Right cardiac atrium (tissue), 5 donors: ENCODE data around the gene DIAPH1. TPM values are rescaled to one million over a fixed set of nuclear protein-coding genes. Genes with fewer than 3 reads are reported as not detected.

Source experiments
- ATAC-seq, 2 donors: fragments of 200-7000 bp; cut with Tn5 transposase; one replicate each; pipeline versions ENCODE4 v1.8.0 to v1.9.1; 2020; ENCODE audit warnings: moderate library complexity in 2 of 2, mild to moderate bottlenecking in 1 of 2
- DNase-seq, 3 donors: peaks; one replicate each; pipeline ENCODE4 v3.0.0-alpha.2; 2020
- H3K27ac ChIP-seq: one replicate; pipeline ENCODE4 v1.5.1; 2013; ENCODE audit warnings: mild to moderate bottlenecking, low read length, control low read depth, moderate library complexity
- H3K27me3 ChIP-seq: one replicate; pipeline ENCODE4 v1.6.1; 2013; ENCODE audit not compliant: control insufficient read depth, insufficient read depth
- H3K4me1 ChIP-seq: one replicate; pipeline ENCODE4 v1.6.1; 2013; ENCODE audit warnings: low read length; ENCODE audit not compliant: control insufficient read depth, insufficient read depth
- H3K4me3 ChIP-seq: one replicate; pipeline ENCODE4 v1.5.1; 2013; ENCODE audit warnings: low read length, control low read depth
- H3K9me3 ChIP-seq: one replicate; pipeline ENCODE4 v1.6.1; 2013; ENCODE audit warnings: low read length; ENCODE audit not compliant: control insufficient read depth
- WGBS: extraction: QIAGEN DNeasy Blood & Tissue Kit; methylation state at CpG from one replicate; pipeline ENCODE4 v1.1.7; 2013; 5-methylcytosine and 5-hydroxymethylcytosine counted together
- intact Hi-C, 4 donors: fragments of 100-400 bp; cut with DNase I; formaldehyde crosslinking; loops; one replicate each; pipeline versions ENCODE4 v1.11.0 to v1.14.0; 2022 to 2023
- polyA plus RNA-seq: library from polyadenylated mRNA; stranded (reverse); fragments of 200-250 nt; gene quantifications from one replicate; pipeline ENCODE4 v1.2.3, GENCODE V29; 2013
- total RNA-seq, 4 donors: library from RNA; stranded (reverse); fragmentation: NEBNext Ultra II Directional; extraction: Animal tissue kit (Norgen Biotek cat#: 25700); gene quantifications; one replicate each; pipeline ENCODE4 v1.2.1, GENCODE V29; 2021
- donor health status: healthy with polysubstance abuse.
- donor health status: DM: no; HTN: yes; CAD: no.
- donor health status: DM: no; HTN: no; CAD: no.
- donor health status: DM: no; HTN: yes; CAD: no; lungs with severe emphysema.
- donor health status: DM: yes; HTN: yes; CAD: no.

Gene DIAPH1
- total and polyA plus RNA-seq, 5 donors: 11.8 to 53.0 (median 19.1) TPM

DNA sequence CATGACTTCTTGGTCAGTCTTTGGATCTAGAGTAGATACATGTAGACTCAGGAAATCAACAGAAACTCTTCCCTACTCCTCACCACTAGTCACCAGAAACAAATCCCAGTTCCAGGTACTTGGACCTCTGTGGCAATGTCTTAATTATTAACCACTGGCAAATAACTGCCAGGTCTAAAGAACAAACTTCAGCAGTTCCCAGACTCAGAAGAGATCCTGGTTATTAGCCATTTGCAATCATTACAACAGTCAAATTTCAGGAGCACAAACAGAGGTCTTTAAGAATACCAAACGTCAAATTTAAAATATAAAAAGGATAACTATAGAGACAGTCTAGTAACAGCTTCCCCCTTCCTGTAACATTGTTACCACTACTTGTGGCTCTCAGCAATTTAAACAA, 10.2 kb downstream of the DIAPH1 start:
- H3K4me1 ChIP-seq: peaks cover 3% of the 10 kb centered on the region
- H3K4me3 ChIP-seq: no peak overlapping the region
- H3K27ac ChIP-seq: no peak overlapping the region
- no peaks in the 10 kb centered on the region for H3K27me3 ChIP-seq
- intact Hi-C loops: no loop called here
- DNase-seq (no peak), ATAC-seq (no peak)
- no peaks in the 10 kb centered on the region for H3K9me3 ChIP-seq
- WGBS: 81% methylated on average over 1 of the region's 1 CpG

- no peak for DNase-seq
- no peak for ATAC-seq
- Histone ChIP-seq H3K9me3 (no peaks in the 10 kb centered on the region), H3K27ac (no peak overlapping the region), H3K4me3 (no peak overlapping the region), H3K4me1 (peaks cover 3% of the 10 kb centered on the region), H3K27me3 (no peaks in the 10 kb centered on the region)
- intact Hi-C loops: no loop called here
- WGBS: 67% methylated on average over 2 of the region's 2 CpGs
These were observed 10.8 kb downstream of the DIAPH1 start for GRCh38 chr5:141608046-141608445.

GRCh38 chr5:141605523-141606277, 13.1 kb downstream of the DIAPH1 start:
- intact Hi-C loops: no loop called here
- DNase-seq: peak in 2 of 3 donors; percentile 43 to 67
- Histone ChIP-seq H3K4me3 (no peak overlapping the region), H3K9me3 (no peaks in the 10 kb centered on the region), H3K27ac (peak overlapping the region; percentile 78), H3K4me1 (peaks cover 3% of the 10 kb centered on the region), H3K27me3 (no peaks in the 10 kb centered on the region)
- peak; percentile 84 to 89 for ATAC-seq
- WGBS: 46% methylated on average over 6 of the region's 6 CpGs

DNA sequence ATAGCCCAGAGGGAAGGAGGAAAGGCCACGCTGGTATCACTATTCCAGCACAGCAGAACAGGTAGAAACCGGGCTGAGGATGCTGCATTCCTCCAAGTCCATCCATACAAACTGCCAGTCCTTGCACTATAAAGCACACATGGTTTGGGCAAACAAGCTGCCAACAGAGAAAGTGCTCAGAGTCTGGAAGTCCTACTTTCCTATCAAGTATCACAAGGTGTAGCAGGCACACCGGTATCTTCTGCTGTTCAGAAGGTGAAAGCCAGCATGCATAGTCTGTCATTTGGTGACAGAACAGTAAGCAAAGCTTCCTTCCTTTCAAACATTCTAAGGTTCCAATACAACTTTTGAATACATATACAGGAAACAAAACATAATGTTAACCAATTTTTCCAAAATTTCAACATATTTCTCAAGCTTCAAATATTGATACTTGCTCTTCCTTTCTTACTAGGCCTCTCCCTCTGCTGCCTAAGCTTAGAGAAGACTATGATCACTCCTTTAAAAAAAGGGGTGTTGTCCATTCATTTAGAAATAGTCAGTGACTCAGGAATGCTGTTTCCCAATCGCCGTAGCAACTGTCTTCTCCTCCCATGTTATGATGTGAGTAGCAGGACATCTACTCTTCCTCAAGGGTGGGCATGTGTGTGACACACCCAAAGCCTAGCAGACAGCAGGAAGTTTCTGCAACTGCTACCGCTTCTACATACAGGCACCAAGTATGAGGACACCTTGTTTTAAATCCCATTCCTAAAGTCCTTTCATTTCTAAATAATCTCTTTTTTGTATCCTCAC, 14.7 kb downstream of the DIAPH1 start:
- H3K4me3 ChIP-seq: no peak overlapping the region
- no peaks in the 10 kb centered on the region for H3K27me3 ChIP-seq
- ATAC-seq: peak; percentile 94 to 96
- WGBS: 49% methylated on average over 6 of the region's 6 CpGs
- intact Hi-C loops: no loop called here
- no peaks in the 10 kb centered on the region for H3K9me3 ChIP-seq
- peak; percentile 61 to 64 (median 63) for DNase-seq
- H3K4me1 ChIP-seq: peaks cover 3% of the 10 kb centered on the region
- peak overlapping the region; percentile 23 for H3K27ac ChIP-seq

- H3K27ac ChIP-seq: no peak overlapping the region
- 94% methylated on average over 1 of the region's 1 CpG for WGBS
- DNase-seq (no peak), ATAC-seq (no peak)
- intact Hi-C loops: no loop called here
- H3K9me3 ChIP-seq: no peaks in the 10 kb centered on the region
- H3K27me3 ChIP-seq: no peaks in the 10 kb centered on the region
- H3K4me3 ChIP-seq: no peak overlapping the region
- H3K4me1 ChIP-seq: peaks cover 3% of the 10 kb centered on the region
These were observed 16.2 kb downstream of the DIAPH1 start for GRCh38 chr5:141602606-141603005.

DNA sequence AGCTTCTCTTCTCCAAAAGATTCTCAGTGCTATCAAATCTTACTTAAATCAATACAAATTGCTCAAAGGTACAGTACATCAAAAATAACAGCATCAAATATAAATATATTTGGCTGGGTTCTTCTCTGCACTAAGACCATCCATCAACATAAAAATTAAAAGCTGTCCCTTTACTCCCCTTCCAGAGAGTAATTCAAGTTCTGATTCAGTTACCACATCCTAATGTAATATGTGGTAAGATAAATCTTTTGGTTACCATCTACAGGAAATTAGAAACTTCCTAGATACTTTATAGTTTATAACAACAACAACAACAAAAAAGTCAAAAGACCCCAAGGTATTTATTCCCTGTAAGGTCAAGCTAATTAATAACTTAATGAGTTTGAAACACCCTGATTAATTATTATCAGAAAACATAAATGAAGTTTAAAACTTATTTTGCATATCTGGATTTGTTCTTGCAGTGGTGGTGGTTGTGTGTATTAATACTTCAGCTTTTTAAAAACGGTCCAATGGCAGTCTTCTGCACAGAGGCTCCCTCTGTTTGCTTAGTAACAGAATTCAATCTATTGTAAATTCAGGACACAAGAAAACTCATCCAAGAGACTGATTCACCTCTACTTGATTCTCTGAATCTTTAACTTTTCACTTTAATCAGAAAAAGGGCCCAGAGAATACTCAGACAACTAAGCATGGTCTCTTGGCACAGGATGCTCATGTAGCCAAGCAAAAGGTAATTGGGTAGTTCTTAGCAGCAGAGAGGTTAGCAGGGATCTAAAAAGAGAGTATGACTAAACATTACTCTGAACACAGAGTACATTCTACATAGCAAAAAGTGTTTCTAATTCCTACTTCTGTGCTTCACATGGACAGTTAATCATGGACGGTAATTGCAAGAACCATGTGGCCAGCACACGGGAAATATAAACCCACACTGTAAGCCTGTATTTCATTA, 20.1 kb downstream of the DIAPH1 start:
- Histone ChIP-seq H3K4me3 (no peak overlapping the region), H3K9me3 (no peaks in the 10 kb centered on the region), H3K27ac (no peak overlapping the region), H3K27me3 (no peaks in the 10 kb centered on the region), H3K4me1 (no peaks in the 10 kb centered on the region)
- DNase-seq: no peak
- intact Hi-C loops: no loop called here
- WGBS: 71% methylated on average over 3 of the region's 3 CpGs
- peak; percentile 54 to 59 for ATAC-seq

- DNase-seq (no peak), ATAC-seq (no peak)
- H3K27me3 ChIP-seq: no peaks in the 10 kb centered on the region
- peak overlapping the region; percentile 17 for H3K27ac ChIP-seq
- no peaks in the 10 kb centered on the region for H3K9me3 ChIP-seq
- intact Hi-C loops: no loop called here
- H3K4me1 ChIP-seq: no peaks in the 10 kb centered on the region
- no peak overlapping the region for H3K4me3 ChIP-seq
- WGBS: 97% methylated on average over 2 of the region's 2 CpGs
These were observed 21.0 kb downstream of the DIAPH1 start for GRCh38 chr5:141597814-141598213.

DNA sequence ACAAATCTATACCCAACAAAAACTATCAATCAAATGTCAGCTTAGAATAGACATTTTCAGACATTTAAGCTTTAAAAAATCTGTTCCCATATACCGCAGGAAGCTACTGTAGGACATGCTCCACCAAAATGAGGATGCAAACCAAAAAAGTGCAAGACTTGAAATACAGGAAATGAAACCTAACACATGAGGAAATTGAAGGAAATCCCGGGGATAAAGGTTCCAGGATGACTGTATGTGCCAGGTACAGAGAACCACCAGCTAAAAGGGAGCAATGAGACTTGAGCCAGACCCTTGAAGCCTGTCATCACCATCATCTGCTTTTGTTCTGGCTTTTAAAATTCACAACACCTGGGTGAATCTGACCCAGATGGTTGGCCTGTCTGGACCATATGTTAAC, 21.4 kb downstream of the DIAPH1 start:
- intact Hi-C loops: no loop called here
- ATAC-seq (no peak), DNase-seq (no peak)
- WGBS: 60% methylated on average over 2 of the region's 2 CpGs
- Histone ChIP-seq H3K9me3 (no peaks in the 10 kb centered on the region), H3K4me1 (no peaks in the 10 kb centered on the region), H3K4me3 (no peak overlapping the region), H3K27me3 (no peaks in the 10 kb centered on the region), H3K27ac (peak overlapping the region; percentile 17)

GRCh38 chr5:141596867-141597266, 21.9 kb downstream of the DIAPH1 start:
- intact Hi-C loops: no loop called here
- Histone ChIP-seq H3K27me3 (no peaks in the 10 kb centered on the region), H3K9me3 (no peaks in the 10 kb centered on the region), H3K27ac (no peak overlapping the region), H3K4me1 (no peaks in the 10 kb centered on the region), H3K4me3 (no peak overlapping the region)
- DNase-seq (no peak), ATAC-seq (no peak)
- 100% methylated on average over 1 of the region's 1 CpG for WGBS

DNA sequence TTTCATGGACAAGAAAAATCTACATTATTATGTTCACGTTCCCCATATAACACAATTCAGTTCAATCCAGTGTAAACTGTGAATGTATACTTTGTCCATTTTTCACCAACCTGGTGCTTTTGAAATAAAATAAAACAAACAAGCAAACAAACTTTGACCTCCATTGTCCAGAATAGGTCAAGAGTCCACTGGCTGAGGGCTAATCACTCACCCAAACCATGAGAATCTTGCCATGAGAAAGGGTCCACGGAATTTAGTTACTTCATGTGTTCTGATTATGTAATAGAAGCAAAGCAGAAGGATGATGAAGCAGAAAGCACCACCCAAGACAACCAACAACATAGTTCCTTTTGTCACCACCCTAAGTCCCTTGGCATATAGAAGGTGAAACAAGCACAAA, 28.7 kb downstream of the DIAPH1 start:
- no peaks in the 10 kb centered on the region for H3K4me1 ChIP-seq
- H3K4me3 ChIP-seq: no peak overlapping the region
- H3K9me3 ChIP-seq: no peaks in the 10 kb centered on the region
- H3K27me3 ChIP-seq: no peaks in the 10 kb centered on the region
- intact Hi-C loops: no loop called here
- WGBS: 74% methylated on average over 2 of the region's 2 CpGs
- ATAC-seq (peak in 1 of 2 donors; percentile 24), DNase-seq (no peak)
- no peak overlapping the region for H3K27ac ChIP-seq
